GM12891 (cell line): ENCODE data around the gene FBN1.

Source experiments
- DNase-seq: peaks from one replicate; pipeline ENCODE4 v3.0.0; 2011; ENCODE audit warnings: low spot score; ENCODE audit not compliant: insufficient read length
- FAIRE-seq: peaks from 2 replicates; lab custom pipeline; 2011; peaks lifted over from hg19 to GRCh38; lab: Jason Lieb, UNC
- PAX5 ChIP-seq: IDR thresholded peaks from 2 replicates; pipeline ENCODE4 v1.6.1; 2011; ENCODE audit warnings: low read length, moderate library complexity, mild to moderate bottlenecking; ENCODE audit not compliant: insufficient read depth, severe bottlenecking
- POLR2A ChIP-seq: IDR thresholded peaks from 2 replicates; pipeline ENCODE4 v1.6.1; 2011; ENCODE audit warnings: low read depth, low read length, control low read depth
- POLR2AphosphoS5 ChIP-seq: IDR thresholded peaks from 2 replicates; pipeline ENCODE4 v1.6.1; 2011; ENCODE audit warnings: low read depth, low read length, control low read depth
- POU2F2 ChIP-seq: IDR thresholded peaks from 2 replicates; pipeline ENCODE4 v1.6.1; 2011; ENCODE audit warnings: low read depth, mild to moderate bottlenecking, control low read depth, low read length, moderate library complexity
- SPI1 ChIP-seq: IDR thresholded peaks from 2 replicates; pipeline ENCODE4 v1.6.1; 2011; ENCODE audit warnings: low read depth, low read length, control low read depth
- TAF1 ChIP-seq: IDR thresholded peaks from 2 replicates; pipeline ENCODE4 v1.6.1; 2011; ENCODE audit warnings: low read depth, low read length, control low read depth

The FBN1 gene

GRCh38 chr15:48677821-48678220 is 32.3 kb upstream of the FBN1 start:
- TF ChIP-seq SPI1 (no peak), POLR2AphosphoS5 (no peak), POLR2A (no peak), PAX5 (no peak), POU2F2 (no peak), TAF1 (no peak)
- DNase-seq: no peak
- FAIRE-seq: no peak

GRCh38 chr15:48675436-48675835 is 29.9 kb upstream of the FBN1 start:
- FAIRE-seq: no peak
- no peak for TF ChIP-seq SPI1
- TF ChIP-seq TAF1: no peak
- DNase-seq: no peak

GRCh38 chr15:48674876-48675275 is 29.4 kb upstream of the FBN1 start:
- no peak for FAIRE-seq
- DNase-seq: no peak
- TF ChIP-seq POLR2AphosphoS5: no peak
- TF ChIP-seq POLR2A: no peak
- TF ChIP-seq SPI1: no peak
- TF ChIP-seq TAF1: no peak
- no peak for TF ChIP-seq PAX5

GRCh38 chr15:48672206-48672605 is 26.7 kb upstream of the FBN1 start:
- TF ChIP-seq POLR2A (no peak), POU2F2 (no peak), PAX5 (no peak)
- no peak for FAIRE-seq
- no peak for DNase-seq

- no peak for DNase-seq
- TF ChIP-seq POLR2AphosphoS5 (no peak), PAX5 (no peak), POLR2A (no peak), TAF1 (no peak), POU2F2 (no peak), SPI1 (no peak)
- FAIRE-seq: no peak
These were observed 25.9 kb upstream of the FBN1 start for GRCh38 chr15:48671103-48672022.

GRCh38 chr15:48667701-48668100 is 22.2 kb upstream of the FBN1 start:
- TF ChIP-seq POLR2AphosphoS5: no peak
- TF ChIP-seq POU2F2: no peak
- TF ChIP-seq PAX5: no peak
- no peak for TF ChIP-seq SPI1
- no peak for TF ChIP-seq TAF1
- no peak for TF ChIP-seq POLR2A
- DNase-seq (no peak), FAIRE-seq (no peak)

GRCh38 chr15:48664436-48664835 is 18.9 kb upstream of the FBN1 start:
- TF ChIP-seq POU2F2 (no peak), SPI1 (no peak), TAF1 (no peak), POLR2A (no peak), PAX5 (no peak), POLR2AphosphoS5 (no peak)
- DNase-seq (no peak), FAIRE-seq (no peak)

- FAIRE-seq (no peak), DNase-seq (no peak)
- TF ChIP-seq SPI1 (no peak), POU2F2 (no peak), POLR2A (no peak), PAX5 (no peak), POLR2AphosphoS5 (no peak), TAF1 (no peak)
These were observed 12.6 kb upstream of the FBN1 start for GRCh38 chr15:48657950-48658591.

- DNase-seq: no peak
- FAIRE-seq: no peak
These were observed 9.3 kb upstream of the FBN1 start for GRCh38 chr15:48654801-48655200.

More at GRCh38 chr15:48654801-48655200, 9.3 kb upstream of the FBN1 start:
- no peak for TF ChIP-seq POU2F2
